GM18858 (cell line): ENCODE results near the gene NDUFS8.

Experiments
- ATAC-seq: cut with Tn5 transposase; IDR thresholded peaks from one replicate; pipeline ENCODE4 v1.9.1; 2021; ENCODE audit not compliant: unreplicated experiment

The NDUFS8 gene

DNA sequence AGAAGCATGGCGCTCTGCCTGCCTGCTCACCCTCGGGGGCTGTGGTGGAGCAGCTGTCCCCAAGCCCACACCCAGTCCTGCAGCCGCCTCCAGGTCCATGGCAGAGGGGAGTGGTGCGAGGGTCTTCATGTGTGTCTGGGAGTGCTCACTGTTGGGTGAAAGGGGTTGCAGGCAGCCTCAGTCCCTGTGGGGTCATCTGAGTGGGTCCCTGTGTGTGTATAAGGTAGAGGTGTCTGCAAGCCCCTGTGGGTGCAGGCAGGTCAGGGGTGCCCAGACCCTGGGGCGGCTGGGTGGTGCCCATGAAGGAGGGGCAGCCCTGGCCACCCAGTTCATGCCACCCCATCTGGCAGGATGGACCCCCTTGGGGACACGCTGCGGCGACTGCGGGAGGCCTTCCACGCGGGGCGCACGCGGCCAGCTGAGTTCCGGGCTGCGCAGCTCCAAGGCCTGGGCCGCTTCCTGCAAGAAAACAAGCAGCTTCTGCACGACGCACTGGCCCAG is 15.5 kb upstream of the NDUFS8 start:
- ATAC-seq: no peak

DNA sequence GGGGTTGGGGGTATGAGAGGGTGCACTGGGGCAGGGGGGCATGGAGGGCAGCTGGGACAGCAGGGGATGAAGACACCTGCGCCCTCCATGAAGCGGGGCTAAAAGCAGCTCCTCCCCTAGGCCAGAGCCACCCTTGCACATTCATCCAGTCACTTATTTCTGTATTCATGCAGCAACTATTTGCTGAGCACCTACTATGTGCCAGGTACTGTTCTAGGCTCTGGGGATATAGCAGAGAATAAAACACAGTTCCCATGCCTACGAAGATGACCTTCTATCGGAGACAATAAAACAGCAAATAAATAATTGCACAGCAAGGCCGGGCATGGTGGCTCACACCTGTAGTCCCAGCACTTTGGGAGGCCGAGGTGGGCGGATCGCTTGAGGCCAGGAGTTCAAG is 15.0 kb upstream of the NDUFS8 start:
- no peak for ATAC-seq

DNA sequence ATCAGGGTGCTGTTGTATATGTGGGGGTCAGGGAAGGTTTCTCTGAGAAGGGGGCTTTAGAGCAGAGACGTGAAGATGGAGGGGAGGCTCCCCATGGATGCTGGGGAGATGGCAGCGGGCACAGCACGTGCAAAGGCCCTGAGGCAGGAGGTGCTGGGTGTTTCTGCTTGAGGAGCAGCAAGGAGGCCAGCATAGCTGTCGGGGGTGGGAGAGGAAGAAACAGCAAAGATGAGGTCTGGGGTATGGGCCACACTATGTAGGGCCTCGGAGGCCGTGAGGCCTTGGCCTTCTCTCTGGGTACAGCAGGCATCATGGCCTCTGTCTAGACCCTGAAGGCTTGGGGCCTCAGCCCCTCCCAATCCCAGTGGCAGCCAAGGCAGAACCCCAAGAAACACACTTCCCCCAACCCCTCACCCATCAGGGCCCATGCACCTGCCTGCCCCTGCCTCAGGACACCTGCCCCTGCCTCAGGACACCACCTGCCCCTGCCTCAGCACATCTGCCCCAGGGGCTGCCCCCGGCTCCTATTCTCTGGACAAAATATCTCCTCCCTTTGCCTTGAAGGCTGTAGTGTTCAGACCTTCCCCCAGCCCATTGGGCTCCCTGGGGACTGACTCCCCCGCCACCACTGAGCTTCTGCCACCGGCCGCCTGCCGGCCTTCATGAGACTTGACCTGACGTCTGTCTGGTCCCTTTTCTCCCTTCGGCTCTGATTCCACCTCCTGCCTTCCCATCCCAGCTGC is 14.1 kb upstream of the NDUFS8 start:
- no peak for ATAC-seq

DNA sequence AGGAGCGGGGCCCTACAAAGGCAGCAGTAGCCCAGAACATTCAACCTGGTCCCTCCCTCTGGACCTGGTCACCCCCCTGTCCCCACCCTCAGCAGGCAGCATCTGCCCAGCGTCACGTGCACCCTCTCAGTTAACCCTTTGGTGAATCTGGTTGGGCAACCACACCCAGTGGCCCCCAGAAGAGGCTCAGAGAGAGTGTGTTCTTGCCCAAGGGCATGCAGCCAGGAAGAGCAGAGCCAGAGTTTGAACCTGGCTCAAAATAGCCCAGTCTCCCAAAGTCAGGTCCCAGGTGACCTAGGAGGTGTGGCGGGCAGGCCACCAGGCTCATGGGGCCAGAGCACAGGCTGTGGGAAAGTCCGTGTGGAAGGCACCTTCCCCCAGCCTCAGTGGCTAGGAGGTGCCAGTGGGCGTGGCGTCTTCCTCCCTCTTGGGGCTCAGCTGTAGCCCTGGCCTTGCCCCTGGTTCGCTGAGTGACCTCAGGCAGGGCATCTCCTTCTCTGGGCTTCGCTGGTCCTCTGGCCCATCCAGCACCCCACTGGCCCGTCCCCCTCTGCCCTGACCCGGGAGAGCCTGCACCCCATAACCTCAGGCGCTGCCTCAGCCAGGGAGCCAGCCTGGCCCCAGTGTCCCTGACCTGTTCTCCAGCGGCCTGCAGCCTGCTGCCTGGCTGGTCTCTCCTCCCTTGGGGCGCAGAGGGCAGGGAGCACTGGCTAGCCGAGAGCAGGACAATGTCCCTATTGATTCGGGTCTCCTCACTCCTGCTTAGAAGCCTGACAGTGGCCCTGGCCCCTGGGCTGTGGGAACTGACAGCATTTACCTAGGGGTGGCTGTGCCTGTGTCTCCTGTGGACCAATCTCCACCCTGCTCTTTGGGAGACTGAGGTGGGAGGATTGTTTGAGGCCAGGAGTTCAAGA is 13.3 kb upstream of the NDUFS8 start:
- ATAC-seq: no peak

DNA sequence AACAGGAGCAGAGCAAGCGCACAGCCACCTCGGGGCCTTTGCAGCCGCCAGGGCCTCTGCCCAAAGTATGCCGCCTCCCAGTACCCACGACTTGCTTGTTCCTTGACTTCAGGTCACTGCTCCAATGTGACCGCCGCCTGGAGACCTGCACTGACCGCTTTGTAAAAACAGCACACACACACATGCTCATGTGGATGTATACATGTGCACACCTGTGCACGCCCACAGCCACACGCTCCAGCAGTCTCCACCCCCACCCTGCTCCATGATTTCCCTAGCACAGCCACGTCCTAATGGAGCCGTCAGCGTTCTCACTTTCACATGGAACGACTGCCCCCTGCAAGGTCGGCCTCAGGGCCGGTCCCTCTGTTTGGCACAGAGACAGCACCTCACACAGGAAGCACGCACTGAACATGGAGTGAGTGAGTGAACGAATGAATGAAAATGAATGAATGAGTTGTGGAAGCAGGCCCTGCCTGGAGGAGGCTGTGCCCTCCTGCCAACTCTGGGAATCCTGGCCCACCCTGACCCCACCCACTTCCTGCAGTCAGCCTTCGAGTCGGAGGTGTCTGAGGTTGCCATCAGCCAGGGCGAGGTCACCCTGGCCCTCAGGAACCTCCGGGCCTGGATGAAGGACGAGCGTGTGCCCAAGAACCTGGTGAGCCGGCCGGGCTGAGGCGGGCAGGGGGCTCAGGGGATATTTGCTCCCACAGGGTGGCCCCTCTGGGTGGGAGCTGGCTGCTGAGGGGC is 12.3 kb upstream of the NDUFS8 start:
- ATAC-seq: no peak

DNA sequence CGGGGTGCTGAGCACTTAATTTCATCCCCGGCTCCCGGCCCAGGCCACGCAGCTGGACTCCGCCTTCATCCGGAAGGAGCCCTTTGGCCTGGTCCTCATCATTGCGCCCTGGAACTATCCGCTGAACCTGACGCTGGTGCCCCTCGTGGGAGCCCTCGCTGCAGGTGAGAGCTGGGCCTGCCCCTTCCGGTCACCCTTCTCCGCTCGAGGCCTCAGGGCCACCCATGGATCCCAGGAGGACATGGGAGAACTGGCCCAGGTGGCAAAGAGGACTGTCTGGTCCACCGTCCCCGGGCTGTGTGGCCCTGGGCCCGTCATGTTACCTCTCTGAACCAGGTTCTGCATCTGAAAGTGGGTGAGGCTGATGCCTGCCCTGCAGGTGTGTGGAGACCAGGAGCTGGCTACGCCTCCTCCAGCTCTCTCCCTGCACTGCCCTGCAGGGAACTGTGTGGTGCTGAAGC is 11.7 kb upstream of the NDUFS8 start:
- no peak for ATAC-seq

DNA sequence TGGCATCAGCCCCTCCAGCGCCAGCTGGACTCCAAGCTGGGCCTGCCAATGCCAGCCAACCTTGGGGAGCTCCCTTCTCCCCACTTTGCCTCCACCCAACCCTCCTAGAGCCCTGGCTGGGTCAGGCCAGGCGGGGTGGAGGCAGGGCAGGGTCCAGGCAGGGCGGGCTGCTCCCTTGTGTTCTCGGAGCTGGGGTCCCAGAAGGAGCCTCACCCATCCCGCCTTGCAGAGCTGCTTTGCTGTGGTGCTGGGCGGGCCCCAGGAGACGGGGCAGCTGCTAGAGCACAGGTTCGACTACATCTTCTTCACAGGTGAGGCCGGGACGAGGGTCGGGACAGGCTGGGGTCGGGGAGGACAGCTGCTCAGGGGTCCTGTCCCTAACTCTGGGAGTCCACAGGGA is 11.0 kb upstream of the NDUFS8 start:
- no peak for ATAC-seq

DNA sequence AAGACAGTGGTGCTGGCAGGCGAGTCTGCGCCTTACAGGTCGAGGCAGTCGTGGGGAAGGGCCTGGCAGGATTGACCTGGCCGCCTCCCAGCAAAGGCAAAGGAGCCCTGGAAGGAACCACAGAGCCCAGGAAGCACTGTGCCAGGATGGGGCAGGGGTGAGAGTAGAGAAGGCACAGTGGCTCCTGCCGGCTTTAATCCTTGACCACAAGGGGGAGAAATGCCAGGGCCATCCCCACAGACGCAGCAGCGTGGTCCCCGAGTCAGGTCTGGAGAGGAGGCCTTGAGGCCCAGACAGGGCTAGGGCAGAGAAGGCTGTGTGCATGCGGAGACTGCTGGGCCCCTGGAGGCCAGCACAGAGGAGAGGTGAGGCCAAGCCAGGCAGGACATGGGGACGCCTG is 9.9 kb upstream of the NDUFS8 start:
- ATAC-seq: no peak

DNA sequence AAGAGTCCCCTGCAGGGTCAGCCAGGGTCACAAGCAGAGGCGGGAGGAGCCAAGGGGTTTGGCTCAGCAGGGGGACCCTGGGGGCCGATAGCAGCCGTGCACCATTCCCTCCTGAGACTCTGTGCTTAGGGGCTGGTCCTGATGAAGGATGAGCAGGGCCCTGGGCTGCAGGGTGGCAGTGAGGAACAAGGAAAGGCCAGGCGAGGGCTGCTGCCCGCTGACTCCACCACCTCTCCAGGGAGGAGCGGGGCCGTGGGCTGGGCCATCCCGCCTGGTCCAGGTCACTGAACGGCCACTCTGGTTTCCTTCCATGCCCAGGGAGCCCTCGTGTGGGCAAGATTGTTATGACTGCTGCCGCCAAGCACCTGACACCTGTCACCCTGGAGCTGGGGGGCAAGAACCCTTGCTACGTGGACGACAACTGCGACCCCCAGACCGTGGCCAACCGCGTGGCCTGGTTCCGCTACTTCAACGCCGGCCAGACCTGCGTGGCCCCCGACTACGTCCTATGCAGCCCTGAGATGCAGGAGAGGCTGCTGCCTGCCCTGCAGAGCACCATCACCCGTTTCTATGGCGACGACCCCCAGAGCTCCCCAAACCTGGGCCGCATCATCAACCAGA is 9.2 kb upstream of the NDUFS8 start:
- no peak for ATAC-seq

DNA sequence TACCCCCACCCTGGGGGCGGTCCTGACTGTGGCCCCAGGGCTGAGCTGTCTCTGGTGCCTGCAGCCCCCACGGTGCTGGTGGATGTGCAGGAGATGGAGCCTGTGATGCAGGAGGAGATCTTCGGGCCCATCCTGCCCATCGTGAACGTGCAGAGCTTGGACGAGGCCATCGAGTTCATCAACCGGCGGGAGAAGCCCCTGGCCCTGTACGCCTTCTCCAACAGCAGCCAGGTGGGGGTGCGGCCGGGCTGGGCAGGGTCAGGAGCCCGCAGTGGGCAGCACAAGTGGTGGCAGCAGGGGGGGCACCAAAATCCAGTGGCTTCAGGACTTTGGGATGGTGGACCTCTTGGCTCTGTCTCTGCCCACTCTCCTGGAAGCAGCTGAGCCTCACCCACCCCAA is 8.0 kb upstream of the NDUFS8 start:
- ATAC-seq: no peak

DNA sequence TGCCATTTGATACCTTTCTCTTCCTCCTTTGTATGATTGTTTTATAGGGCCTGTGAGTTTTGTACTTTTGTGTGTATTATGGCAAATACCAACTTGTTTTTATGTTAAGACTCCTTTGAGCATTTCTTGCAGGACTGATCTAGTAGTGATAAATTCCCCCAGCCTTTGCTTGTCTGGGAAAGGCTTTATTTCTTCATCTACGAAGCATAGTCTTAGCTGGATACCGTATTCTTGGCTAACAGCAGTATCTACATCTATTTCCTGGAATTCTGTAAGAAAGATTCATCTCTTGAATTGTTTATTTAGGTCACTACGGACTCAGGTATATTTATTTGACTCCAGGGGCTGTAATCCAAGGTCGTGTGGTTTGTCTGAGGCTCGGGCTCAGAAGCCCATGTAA is 6.0 kb upstream of the NDUFS8 start:
- ATAC-seq: no peak

DNA sequence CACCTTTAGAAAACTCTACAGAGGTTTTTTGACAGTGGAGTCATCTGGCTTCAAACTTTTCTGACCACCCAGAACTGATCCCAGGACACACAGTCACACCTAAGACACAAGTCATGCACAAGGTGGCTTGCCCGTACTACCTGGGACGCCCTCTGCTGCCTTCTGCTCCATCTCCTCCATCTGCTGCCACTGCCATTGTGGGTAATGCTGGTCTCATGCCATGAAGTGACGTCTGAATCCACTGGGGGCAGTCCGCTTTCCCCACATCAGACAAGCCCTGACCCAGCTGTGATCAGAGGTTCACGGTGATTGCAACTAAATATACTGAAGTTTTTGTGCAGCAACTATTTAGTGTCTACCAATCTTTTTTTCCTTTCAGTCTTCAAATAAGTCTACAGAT is 5.4 kb upstream of the NDUFS8 start:
- no peak for ATAC-seq

DNA sequence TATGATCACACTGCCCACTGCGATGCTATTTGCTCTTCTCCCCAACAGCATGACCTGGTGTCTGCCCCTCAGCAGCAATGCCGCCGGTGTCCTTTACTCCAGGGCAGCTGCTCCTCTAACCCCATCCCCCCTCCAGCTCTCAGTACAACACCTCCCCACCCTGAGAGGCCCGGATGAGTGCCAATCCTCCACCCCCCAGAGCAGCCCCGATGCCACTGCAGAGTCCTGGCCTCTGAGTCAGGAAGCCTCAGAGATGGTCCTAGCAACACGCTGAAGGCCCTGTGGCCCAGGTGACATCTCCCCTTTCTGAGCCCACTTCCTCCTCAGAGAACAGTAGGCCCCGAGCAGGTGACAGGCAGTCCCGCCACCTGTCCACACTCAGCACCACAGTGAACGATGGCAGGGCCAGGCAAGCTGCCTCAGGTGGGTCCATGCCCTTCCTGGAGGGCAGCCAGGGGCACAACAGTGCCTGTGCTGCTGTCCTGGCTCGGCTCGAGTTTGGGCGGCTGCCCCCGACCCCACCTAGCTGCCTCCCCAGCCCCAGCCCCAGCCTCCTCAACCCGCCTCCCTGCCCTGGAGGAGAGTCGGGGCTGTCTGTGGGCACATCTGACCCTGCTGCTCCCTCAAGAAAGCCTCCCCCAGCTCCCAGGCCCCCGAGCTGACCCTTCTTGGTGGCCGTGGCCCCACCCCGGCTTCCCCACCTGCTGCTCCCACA is 3.9 kb upstream of the NDUFS8 start:
- ATAC-seq: no peak

DNA sequence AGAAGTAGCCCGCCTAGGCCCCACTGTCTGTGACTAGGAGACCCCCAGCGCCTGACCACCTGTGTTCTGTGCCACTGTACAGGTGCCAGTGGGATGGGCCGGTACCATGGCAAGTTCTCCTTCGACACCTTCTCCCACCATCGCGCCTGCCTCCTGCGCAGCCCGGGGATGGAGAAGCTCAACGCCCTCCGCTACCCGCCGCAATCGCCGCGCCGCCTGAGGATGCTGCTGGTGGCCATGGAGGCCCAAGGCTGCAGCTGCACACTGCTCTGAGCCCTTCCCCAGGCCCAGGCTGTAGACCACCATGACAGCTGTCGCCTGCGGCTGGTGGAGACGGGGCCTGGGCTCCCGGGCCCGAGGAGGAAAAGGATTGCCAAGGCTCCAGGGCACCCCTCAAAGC is 2.8 kb upstream of the NDUFS8 start:
- ATAC-seq: no peak

DNA sequence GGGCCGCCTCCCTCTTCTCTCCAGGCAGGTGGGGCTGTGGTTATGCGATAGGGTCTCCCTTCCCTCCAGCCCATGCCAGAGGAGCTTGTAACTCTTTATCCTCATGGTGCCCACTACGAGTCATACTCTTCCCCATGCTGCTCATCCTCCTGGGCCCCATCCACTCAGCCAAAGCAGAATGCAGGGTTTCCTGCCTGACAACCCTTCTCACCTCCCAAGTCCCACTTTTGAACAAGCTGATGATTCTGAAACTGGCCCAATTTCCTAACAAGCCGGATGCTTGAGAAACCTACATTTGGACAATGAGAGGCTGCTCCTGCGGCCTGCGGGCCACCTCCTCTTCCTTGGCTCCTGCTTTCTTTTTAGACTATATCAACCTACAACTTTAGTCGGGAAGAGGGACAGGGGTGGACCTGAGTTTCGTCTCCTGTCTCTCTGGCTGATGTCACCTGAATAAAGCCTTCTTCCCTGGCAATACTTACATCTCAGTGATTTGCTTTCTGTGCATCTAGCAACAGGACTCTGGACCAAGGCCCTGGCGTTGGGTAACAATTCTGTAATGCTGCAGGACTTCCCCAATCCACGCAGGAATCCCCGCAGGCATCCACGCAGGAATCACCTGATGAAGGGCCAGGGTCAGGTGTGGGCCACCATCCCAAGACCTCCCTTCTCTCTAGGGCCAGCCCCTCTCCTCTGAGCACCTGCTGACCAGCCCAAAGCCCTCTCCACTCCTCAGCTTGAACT is 1.5 kb upstream of the NDUFS8 start:
- no peak for ATAC-seq

DNA sequence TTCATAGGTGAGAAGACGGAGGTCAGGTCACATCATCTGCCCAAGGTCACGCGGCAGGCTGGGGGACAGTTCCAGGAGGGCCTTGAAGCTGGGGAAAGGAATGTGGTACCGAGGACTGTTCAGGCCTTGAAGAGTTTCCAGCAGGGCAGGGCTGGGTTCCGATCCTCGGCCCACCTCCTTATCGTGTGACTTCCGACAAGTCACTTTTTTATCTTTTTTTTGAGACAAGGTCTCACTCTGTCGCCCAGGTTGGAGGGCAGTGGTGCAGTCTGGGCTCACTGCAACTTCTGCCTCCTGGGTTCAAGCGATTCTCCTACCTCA is 623 bp downstream of the NDUFS8 start:
- no peak for ATAC-seq

DNA sequence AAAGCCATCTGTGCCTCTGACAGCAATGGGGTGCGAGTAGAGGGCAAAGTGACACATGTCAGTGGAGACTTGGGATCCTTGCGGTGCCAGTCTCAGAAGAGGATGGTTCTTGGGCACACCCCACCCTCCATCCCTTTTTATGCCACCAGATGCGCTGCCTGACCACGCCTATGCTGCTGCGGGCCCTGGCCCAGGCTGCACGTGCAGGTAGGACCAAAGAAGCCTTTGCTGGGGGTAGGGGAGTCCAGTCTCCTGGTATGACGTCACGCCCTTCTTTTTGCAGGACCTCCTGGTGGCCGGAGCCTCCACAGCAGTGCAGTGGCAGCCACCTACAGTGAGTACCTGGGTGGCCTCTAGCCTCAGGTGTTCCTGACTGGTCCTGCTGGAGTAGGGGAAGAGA is 1.5 kb downstream of the NDUFS8 start:
- no peak for ATAC-seq

DNA sequence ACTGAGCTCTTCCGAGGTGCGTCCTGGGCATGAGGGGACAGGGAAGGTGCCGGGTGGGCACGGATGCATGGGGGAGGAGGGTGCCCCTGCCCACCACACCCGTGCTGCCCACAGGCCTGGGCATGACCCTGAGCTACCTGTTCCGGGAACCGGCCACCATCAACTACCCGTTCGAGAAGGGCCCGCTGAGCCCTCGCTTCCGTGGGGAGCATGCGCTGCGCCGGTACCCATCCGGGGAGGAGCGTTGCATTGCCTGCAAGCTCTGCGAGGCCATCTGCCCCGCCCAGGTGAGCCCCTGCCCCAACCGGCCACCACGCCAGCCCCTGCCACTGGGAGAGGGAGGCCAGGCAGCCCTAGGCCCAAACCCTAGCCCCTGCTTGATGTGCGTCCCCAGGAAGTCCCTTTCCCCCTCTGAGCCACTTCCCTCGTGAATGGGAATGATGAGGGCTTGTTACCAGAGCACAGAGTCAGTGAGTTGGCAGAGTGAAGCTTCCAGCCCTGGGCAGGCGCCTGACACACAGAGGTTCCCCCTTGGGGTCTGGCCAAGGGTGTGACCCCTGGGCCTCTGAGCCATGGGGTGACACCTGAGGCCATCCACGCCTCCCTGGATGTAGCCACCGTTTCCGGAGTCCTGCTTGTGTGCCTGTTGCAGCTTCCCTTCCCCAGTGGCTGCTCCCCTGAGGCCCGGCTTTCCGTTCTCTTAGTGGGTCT is 2.7 kb downstream of the NDUFS8 start:
- ATAC-seq: no peak

DNA sequence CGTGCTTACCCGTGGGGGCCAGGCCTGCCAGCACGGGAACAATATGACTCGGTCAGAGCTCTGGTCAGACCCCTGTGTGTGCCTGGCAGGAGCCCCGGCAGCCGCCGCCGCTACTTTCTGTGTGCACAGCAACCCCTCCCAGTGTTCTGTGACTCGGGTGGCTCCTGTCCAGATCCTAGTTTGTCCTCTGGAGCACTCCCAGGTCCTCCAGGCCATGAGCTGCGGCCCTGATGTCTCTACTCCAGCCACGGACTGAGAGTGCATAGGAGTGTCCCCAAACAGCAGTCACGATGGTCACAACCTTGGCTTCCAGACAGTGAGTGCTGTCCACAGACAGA is 3.2 kb downstream of the NDUFS8 start:
- no peak for ATAC-seq
